GM13976 (cell line): ENCODE data around the gene MTHFD2.

Source experiments
- DNase-seq: peaks from one replicate; pipeline ENCODE4 v3.0.0; 2012; ENCODE audit warnings: low spot score
- CTCF ChIP-seq: IDR thresholded peaks from 2 replicates; pipeline ENCODE4 v1.5.1; 2012; ENCODE audit warnings: borderline replicate concordance, mild to moderate bottlenecking; ENCODE audit not compliant: insufficient read depth; ENCODE audit errors: extremely low read depth, missing control alignments, control extremely low read depth
- in situ Hi-C: fragments of 300-500 bp; cut with MboI; formaldehyde crosslinking; loops from one replicate; pipeline ENCODE4 v1.12.0; 2022; ENCODE audit warnings: low sequenced_read_pairs, mixed read lengths, inconsistent platforms; ENCODE audit not compliant: unreplicated experiment

The MTHFD2 gene

GRCh38 chr2:74259191-74259590 lies 60.8 kb downstream of the MTHFD2 start:
- TF ChIP-seq CTCF = no peak
- in situ Hi-C loops = no loop called here
- DNase-seq = no peak

GRCh38 chr2:74259733-74260132 lies 61.3 kb downstream of the MTHFD2 start:
- in situ Hi-C loops = no loop called here
- no peak for DNase-seq
- no peak for TF ChIP-seq CTCF

GRCh38 chr2:74260495-74260894 lies 62.1 kb downstream of the MTHFD2 start:
- in situ Hi-C loops = no loop called here
- no peak for DNase-seq
- TF ChIP-seq CTCF = no peak

- TF ChIP-seq CTCF = no peak
- no peak for DNase-seq
- in situ Hi-C loops = no loop called here
Observed at GRCh38 chr2:74261204-74261864, 62.9 kb downstream of the MTHFD2 start.

GRCh38 chr2:74262681-74263080 lies 64.3 kb downstream of the MTHFD2 start:
- in situ Hi-C loops = no loop called here
- TF ChIP-seq CTCF = no peak
- DNase-seq = no peak

- TF ChIP-seq CTCF = no peak
- DNase-seq = no peak
- in situ Hi-C loops = no loop called here
Observed at GRCh38 chr2:74264281-74264680, 65.9 kb downstream of the MTHFD2 start.
